Measurements from ENCODE around the gene PRMT9.

DNA sequence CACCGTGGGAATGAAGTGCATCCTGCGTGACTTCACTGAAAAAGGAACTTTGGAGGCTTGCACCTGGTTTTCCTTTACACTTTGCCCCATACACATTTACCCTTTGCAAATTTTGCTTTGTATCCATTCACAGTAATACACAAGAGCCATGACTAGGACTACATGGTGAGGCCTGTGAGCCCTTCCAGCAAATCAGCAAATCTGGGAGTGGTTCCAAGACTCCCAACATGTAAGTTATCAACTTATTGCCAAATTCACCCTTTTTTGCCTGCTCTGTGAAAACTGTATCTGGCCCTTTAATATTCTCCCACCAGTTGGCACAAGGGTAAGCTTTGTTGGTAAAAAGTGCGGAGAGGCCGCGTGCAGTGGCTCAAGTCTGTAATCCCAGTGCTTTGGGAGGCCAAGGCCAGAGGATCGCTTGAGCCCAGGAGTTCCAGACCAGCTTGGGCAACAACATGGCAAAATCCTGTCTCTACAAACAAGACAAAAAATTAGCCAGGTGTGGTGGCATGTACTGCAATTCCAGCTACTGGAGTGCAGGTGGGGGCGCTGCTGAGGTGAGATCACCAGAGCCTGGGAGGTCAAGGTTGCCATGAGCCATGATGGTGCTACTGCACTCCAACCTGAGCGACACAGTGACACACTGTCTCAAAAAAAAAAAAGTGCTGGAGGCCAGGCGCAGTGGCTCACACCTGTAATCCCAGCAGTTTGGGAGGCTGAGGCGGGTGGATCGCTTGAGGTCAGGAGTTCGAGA lies 5.0 kb downstream of the PRMT9 start:
- no peak for TF ChIP-seq EZH2 (IDR thresholded peaks at IDR 0.05; ENCODE audit: insufficient read depth, poor library complexity, severe bottlenecking)
- TF ChIP-seq EZH2phosphoT487 (IDR thresholded peaks at IDR 0.05; ENCODE audit: insufficient read depth, low read depth), result no peak
